ENCODE measurements around the gene PARM1. TPM values are rescaled to one million over a fixed set of nuclear protein-coding genes. Genes with fewer than 3 reads are reported as not detected.

The PARM1 gene
- total RNA-seq, 1 donor from 2014 or later = not detected

DNA sequence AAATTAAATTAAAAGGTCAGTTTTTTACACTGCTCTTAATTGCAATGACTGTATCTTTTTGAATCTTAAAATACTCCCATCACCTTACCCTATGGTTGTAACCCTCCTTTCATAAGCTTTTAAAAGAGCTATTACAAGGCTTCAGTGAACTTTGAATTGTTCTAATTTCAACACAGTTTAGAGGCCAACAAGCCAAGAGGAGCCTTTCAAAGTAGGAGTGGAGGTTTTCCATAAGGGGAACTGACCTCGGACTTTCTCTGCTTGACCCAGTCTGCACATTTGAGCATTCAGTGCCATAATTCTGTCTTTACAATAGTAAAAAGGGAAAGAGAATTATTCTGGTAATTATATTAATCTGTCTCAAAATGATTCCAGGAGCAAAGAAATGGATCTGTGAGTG lies 98.9 kb downstream of the PARM1 start:
- H3K9me3 Mint-ChIP-seq (ENCODE audit: unreplicated experiment) = no peaks in the 10 kb centered on the region
- peaks cover 8% of the 10 kb centered on the region for H3K27me3 Mint-ChIP-seq (ENCODE audit: unreplicated experiment)
- no peaks in the 10 kb centered on the region for H3K4me1 Mint-ChIP-seq (ENCODE audit: unreplicated experiment)
- DNase-seq (ENCODE audit: extremely low spot score, unreplicated experiment) = no peak
- no peak overlapping the region for H3K27ac Mint-ChIP-seq (ENCODE audit: unreplicated experiment)
- TF ChIP-seq, protein P1, sequence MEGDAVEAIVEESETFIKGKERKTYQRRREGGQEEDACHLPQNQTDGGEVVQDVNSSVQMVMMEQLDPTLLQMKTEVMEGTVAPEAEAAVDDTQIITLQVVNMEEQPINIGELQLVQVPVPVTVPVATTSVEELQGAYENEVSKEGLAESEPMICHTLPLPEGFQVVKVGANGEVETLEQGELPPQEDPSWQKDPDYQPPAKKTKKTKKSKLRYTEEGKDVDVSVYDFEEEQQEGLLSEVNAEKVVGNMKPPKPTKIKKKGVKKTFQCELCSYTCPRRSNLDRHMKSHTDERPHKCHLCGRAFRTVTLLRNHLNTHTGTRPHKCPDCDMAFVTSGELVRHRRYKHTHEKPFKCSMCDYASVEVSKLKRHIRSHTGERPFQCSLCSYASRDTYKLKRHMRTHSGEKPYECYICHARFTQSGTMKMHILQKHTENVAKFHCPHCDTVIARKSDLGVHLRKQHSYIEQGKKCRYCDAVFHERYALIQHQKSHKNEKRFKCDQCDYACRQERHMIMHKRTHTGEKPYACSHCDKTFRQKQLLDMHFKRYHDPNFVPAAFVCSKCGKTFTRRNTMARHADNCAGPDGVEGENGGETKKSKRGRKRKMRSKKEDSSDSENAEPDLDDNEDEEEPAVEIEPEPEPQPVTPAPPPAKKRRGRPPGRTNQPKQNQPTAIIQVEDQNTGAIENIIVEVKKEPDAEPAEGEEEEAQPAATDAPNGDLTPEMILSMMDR (IDR thresholded peaks at IDR 0.05) = no peak
- H3K4me3 Mint-ChIP-seq (ENCODE audit: unreplicated experiment) = no peak overlapping the region
- no peaks in the 10 kb centered on the region for H3K36me3 Mint-ChIP-seq (ENCODE audit: unreplicated experiment)

DNA sequence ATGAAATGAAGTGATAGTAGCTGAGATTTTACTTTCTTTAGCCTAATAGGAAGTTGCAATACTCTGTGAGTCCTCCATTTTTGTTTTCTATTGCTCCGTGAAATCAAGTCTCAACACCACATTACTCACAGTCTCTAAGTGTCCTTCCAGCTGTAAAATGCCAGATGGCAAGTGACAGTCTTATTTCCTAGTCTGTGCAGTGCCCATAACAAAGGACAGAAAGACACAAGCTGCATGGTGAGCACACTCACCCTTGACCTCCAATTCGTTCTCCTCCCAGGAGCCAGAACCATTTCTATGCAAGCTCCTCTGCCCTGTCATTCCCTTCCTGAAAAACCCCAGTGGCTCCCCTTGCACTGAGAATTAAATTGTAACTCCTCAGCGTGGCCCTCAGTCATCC lies 101.6 kb downstream of the PARM1 start:
- no peak overlapping the region for H3K4me3 Mint-ChIP-seq (ENCODE audit: unreplicated experiment)
- no peak overlapping the region for H3K27ac Mint-ChIP-seq (ENCODE audit: unreplicated experiment)
- peaks cover under 1% of the 10 kb centered on the region for H3K9me3 Mint-ChIP-seq (ENCODE audit: unreplicated experiment)
- TF ChIP-seq, protein P1 (IDR thresholded peaks at IDR 0.05) = no peak
- H3K4me1 Mint-ChIP-seq (ENCODE audit: unreplicated experiment) = no peaks in the 10 kb centered on the region
- peaks cover 3% of the 10 kb centered on the region for H3K27me3 Mint-ChIP-seq (ENCODE audit: unreplicated experiment)
- no peaks in the 10 kb centered on the region for H3K36me3 Mint-ChIP-seq (ENCODE audit: unreplicated experiment)
- DNase-seq (ENCODE audit: extremely low spot score, unreplicated experiment) = no peak

DNA sequence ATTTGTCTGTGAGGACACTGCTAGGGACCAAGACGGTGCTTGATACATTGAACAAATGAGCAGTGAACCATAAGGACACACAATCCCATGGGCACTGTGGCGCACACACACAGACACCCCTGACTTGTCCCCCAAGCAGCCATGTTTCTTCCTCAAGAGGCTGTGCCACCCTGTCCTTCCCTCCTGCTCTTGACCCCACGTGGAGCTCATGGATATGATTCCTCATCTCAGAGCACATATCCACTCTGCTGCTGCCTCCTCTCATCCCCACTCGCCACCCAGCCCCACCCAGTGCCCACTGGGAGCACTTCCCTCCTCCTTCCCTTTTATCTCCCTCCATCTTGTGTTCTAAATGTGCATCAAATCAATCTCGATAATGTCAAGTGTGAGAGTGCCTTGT lies 102.4 kb downstream of the PARM1 start:
- Mint-ChIP-seq H3K4me3 (ENCODE audit: unreplicated experiment) (no peak overlapping the region), H3K4me1 (ENCODE audit: unreplicated experiment) (no peaks in the 10 kb centered on the region), H3K27me3 (ENCODE audit: unreplicated experiment) (peaks cover 3% of the 10 kb centered on the region), H3K27ac (ENCODE audit: unreplicated experiment) (no peak overlapping the region), H3K9me3 (ENCODE audit: unreplicated experiment) (peaks cover 4% of the 10 kb centered on the region), H3K36me3 (ENCODE audit: unreplicated experiment) (no peaks in the 10 kb centered on the region)
- TF ChIP-seq, protein P1 (IDR thresholded peaks at IDR 0.05) = no peak
- no peak for DNase-seq (ENCODE audit: extremely low spot score, unreplicated experiment)

DNA sequence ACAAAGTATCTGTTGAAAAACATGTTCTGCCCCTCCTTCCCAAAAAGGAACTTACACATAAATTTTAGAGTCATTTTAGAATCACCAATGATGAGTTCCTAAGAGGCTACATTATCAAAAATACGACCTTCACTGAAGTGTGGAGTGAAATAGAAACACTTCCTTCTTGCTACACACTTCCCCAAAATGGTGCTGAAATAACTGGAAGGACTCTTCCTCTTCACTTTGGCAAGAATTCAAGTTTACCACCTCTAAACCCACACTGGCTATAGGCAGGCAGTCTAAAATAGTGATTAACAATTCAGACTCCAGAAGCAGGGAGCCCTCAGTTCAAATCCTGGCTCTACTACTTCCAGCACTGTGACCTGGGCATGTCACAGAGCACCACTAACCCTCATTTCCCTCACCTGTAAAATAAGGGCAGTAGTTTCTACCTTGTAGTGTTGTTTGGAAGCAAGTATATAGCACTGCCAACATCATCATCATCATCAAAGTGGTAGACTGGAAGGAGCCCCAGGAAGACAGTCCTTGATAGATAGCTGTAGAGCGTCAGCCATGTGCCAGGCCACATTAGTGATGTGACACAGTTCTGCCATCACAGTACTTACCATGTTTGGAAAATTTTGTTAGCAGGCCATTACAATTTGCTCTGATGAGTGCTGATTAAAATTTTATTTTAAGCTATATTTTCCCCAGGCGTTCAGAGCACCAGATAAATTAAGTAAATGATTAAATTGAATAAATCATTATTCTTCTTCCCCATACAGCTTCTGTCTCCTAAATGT lies 103.3 kb downstream of the PARM1 start:
- H3K27ac Mint-ChIP-seq (ENCODE audit: unreplicated experiment) = no peak overlapping the region
- no peaks in the 10 kb centered on the region for H3K36me3 Mint-ChIP-seq (ENCODE audit: unreplicated experiment)
- TF ChIP-seq, protein P1 (IDR thresholded peaks at IDR 0.05) = no peak
- peaks cover 3% of the 10 kb centered on the region for H3K27me3 Mint-ChIP-seq (ENCODE audit: unreplicated experiment)
- H3K4me3 Mint-ChIP-seq (ENCODE audit: unreplicated experiment) = no peak overlapping the region
- H3K4me1 Mint-ChIP-seq (ENCODE audit: unreplicated experiment) = peaks cover 7% of the 10 kb centered on the region
- H3K9me3 Mint-ChIP-seq (ENCODE audit: unreplicated experiment) = peaks cover 10% of the 10 kb centered on the region
- no peak for DNase-seq (ENCODE audit: extremely low spot score, unreplicated experiment)

DNA sequence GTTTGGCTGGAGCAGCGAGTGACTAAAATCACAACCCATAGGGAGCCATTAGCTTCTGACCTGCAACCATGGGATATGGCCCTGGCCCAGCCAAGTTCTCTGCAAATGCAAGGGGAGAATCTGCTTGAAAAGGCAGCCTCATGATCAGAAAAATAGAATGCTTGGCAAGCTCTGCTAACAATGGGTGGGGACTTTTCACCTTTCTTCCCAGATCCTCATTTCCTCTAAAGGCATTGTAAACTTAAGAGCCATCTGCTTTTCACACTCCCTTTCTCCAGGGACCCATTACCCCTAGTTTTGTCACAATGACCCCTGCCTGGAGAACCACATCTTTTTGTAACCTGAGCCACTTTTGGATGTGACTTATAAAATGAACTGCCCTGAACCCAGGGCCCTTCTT lies 104.3 kb downstream of the PARM1 start:
- Mint-ChIP-seq H3K27ac (ENCODE audit: unreplicated experiment) (no peak overlapping the region), H3K27me3 (ENCODE audit: unreplicated experiment) (peaks cover 3% of the 10 kb centered on the region), H3K36me3 (ENCODE audit: unreplicated experiment) (no peaks in the 10 kb centered on the region), H3K4me3 (ENCODE audit: unreplicated experiment) (no peak overlapping the region), H3K4me1 (ENCODE audit: unreplicated experiment) (peaks cover 7% of the 10 kb centered on the region), H3K9me3 (ENCODE audit: unreplicated experiment) (peaks cover 10% of the 10 kb centered on the region)
- TF ChIP-seq, protein P1 (IDR thresholded peaks at IDR 0.05) = no peak
- no peak for DNase-seq (ENCODE audit: extremely low spot score, unreplicated experiment)

Measured in osteocyte (in vitro differentiated cells).